NCI-H460 (cell line): ENCODE results near the gene TRMT2A. TPM values are rescaled to one million over a fixed set of nuclear protein-coding genes. Genes with fewer than 3 reads are reported as not detected.

Experiments used
- DNase-seq: peaks from one replicate; pipeline ENCODE4 v3.0.0-alpha.2; 2016; ENCODE audit warnings: low read depth; ENCODE audit errors: extremely low read depth
- small RNA-seq, 2 experiments: library from RNA; depleted of rRNA; stranded (forward); fragments of <200 nt; gene quantifications; one replicate each; pipeline ENCODE3, GENCODE V24; 2014
- total RNA-seq: library from RNA; depleted of rRNA; stranded (reverse); fragments of >200 nt; shearing (Covaris generic); gene quantifications from 2 replicates; pipeline ENCODE4 v1.2.3, GENCODE V29; 2014; rRNA removed

Gene TRMT2A
- total RNA-seq, 1 experiment from 2014 or later, result 23.8 TPM

GRCh38 chr22:20066617-20067383 is 50.2 kb downstream of the TRMT2A start:
- no peak for DNase-seq

- no peak for DNase-seq
Observed at GRCh38 chr22:20065896-20066616, 51.0 kb downstream of the TRMT2A start.

GRCh38 chr22:20064545-20065262 is 52.3 kb downstream of the TRMT2A start:
- no peak for DNase-seq

DNA sequence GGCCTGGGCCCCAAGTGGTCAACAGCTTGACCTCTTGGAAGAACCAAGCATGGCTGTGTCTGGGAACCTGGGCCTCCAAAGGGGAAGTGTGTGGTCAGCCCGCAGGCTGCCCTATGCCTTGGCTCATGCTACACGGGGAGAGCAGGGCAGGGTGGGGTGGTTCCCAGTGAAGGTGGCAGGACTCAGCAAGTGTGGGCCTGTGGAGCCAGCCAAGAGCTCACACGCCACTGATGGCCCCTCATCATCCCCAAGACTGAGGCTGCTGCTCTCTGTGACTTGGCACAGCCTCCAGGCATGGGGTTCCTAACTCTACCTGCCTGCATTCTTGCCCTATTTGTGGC is 52.9 kb downstream of the TRMT2A start:
- DNase-seq, result no peak

DNA sequence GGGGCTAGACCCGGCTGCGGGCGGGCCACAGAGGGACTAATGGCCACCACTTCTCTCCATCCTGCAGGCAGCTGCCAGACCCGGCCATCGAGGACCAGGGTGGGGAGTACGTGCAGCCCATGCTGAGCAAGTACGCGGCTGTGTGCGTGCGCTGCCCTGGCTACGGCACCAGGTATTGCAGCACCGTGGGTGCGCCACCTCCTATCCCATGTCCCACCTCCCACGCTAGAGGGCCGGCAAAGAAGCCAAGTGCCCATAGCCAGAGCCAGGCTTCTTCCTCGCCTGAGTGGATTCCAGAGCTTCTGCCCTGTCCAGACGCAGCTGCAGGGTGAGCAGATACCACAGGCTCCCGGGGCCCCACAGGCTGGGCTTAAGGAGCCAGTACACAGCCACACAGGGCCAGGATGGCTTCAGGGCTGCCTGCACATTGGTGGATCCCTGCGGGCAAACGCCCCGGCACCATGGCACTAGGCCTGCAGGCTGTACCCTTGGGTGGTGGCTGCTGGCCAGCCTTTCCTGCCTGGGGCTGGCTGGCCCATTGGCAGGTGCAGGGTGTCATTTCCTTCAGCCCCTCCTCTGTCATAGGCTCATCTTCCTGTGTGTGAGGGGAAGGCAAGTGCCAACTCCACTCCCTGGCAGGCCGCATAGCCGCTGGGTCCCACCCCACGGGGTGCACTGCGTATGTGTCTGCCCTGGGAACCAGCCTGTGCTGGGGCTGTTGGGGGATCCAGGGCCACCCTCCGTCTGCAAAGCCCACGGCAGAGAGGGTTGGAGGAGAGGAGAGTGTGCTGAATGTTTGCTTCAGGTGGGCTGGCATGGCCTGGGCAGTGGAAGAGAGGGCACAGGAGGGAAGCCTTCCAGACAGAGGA is 53.5 kb downstream of the TRMT2A start:
- no peak for DNase-seq

GRCh38 chr22:20062766-20063083 is 54.3 kb downstream of the TRMT2A start:
- no peak for DNase-seq

GRCh38 chr22:20062043-20062765 is 54.8 kb downstream of the TRMT2A start:
- DNase-seq, result no peak

Small RNAs within 50 kb of the gene (small RNA-seq; reads per million reads assigned to genes)
- gene MIR6816, result 0 to 0.04 reads per million in 2 experiments
- gene RF00017, result 0 reads per million in 2 experiments
- 0 reads per million in 2 experiments for gene RF00599

Other genes starting within 250 kb of the TRMT2A start
- 90.3 and 100 TPM in 2 replicates for gene COMT, start 175.5 kb downstream of the TRMT2A start, total RNA-seq
- gene TXNRD2, start 175.4 kb downstream of the TRMT2A start, total RNA-seq, result 36.4 and 38.2 TPM in 2 replicates
- 0.84 and 1.4 TPM in 2 replicates for gene ARVCF, start 100.4 kb downstream of the TRMT2A start, total RNA-seq
- gene TANGO2, start 96.1 kb downstream of the TRMT2A start, total RNA-seq, result 13.0 and 15.2 TPM in 2 replicates
- 12.7 and 15.2 TPM in 2 replicates for gene DGCR8, start 37.0 kb downstream of the TRMT2A start, total RNA-seq
- gene RANBP1, start 1.1 kb downstream of the TRMT2A start, total RNA-seq, result 186 and 247 TPM in 2 replicates
- 6.5 and 8.1 TPM in 2 replicates for gene ZDHHC8, start 14.6 kb upstream of the TRMT2A start, total RNA-seq
- not detected in 2 replicates for gene CCDC188, start 33.8 kb upstream of the TRMT2A start, total RNA-seq
- 1.6 and 1.9 TPM in 2 replicates for gene RTN4R, start 151.1 kb upstream of the TRMT2A start, total RNA-seq
- gene DGCR6L, start 202.8 kb upstream of the TRMT2A start, total RNA-seq, result 17.3 TPM in 2 replicates